GM12878 (cell line): Measurements from ENCODE around the gene KCTD16. TPM values are rescaled to one million over a fixed set of nuclear protein-coding genes. Genes with fewer than 3 reads are reported as not detected.

Source experiments
- ATAC-seq: fragments of 200-7000 bp; cut with Tn5 transposase; 3 replicates; pipeline ENCODE4 v1.9.1; 2020; ENCODE audit warnings: mild to moderate bottlenecking, moderate library complexity
- BruUV-seq: library from RNA; stranded (reverse); fragments of 400-500 nt; replicated peaks from 2 replicates; lab custom pipeline; 2021; lab: Mats Ljungman, UMichigan
- CTCF ChIA-PET: fragments of 300-600 bp; sonication (Branson Sonifier 250); formaldehyde crosslinking; extraction: SDS; loops from one replicate; lab custom pipeline; 2021; ENCODE audit warnings: inconsistent platforms; lab: Yijun Ruan, JAX
- POLR2A ChIA-PET: fragments of 350-600 bp; formaldehyde crosslinking; extraction: SDS; loops from one replicate; lab custom pipeline; 2021; ENCODE audit warnings: inconsistent platforms; lab: Charles Lee
- RAD21 ChIA-PET: fragments of 300-600 bp; sonication (Branson Sonifier 250); formaldehyde crosslinking; loops from one replicate; lab custom pipeline; 2023; ENCODE audit warnings: antibody characterized with exemption; ENCODE audit not compliant: unreplicated experiment; lab: Charles Lee
- SMC1A ChIA-PET: fragments of 300-600 bp; sonication (Branson Sonifier 250); formaldehyde crosslinking; loops from one replicate; lab custom pipeline; 2023; ENCODE audit not compliant: unreplicated experiment, uncharacterized antibody; lab: Charles Lee
- DNase-seq: peaks from one replicate; pipeline ENCODE4 v3.0.0-alpha.2; 2011; ENCODE audit warnings: low read depth, low spot score
- FAIRE-seq: peaks from 3 replicates; lab custom pipeline; 2011; peaks lifted over from hg19 to GRCh38; lab: Jason Lieb, UNC
- H2AFZ ChIP-seq: 2 replicates; pipeline ENCODE4 v1.6.0; 2011; ENCODE audit warnings: low read depth, low read length, control low read depth; ENCODE audit not compliant: control insufficient read depth
- H3K27ac ChIP-seq: 2 replicates; pipeline ENCODE4 v1.5.1; 2011; ENCODE audit warnings: control low read depth; ENCODE audit not compliant: control insufficient read depth, insufficient read depth
- H3K27me3 ChIP-seq, 2 experiments: replicated peaks in 1 of 2; 2 replicates each; pipeline versions ENCODE4 v1.6.0 to v1.6.1; 2011; ENCODE audit warnings: low read length in 1 of 2; ENCODE audit not compliant: control insufficient read depth in 2 of 2, insufficient read depth in 2 of 2
- H3K36me3 ChIP-seq, 2 experiments: 2 replicates each; pipeline ENCODE4 v1.5.1; 2011; ENCODE audit warnings: low read length in 1 of 2; ENCODE audit not compliant: control insufficient read depth in 2 of 2, insufficient read depth in 2 of 2
- H3K4me1 ChIP-seq: 2 replicates; pipeline ENCODE4 v1.6.1; 2011; ENCODE audit warnings: mild to moderate bottlenecking, low read length, moderate library complexity, mixed read lengths; ENCODE audit not compliant: control insufficient read depth, insufficient read depth
- H3K4me2 ChIP-seq: 2 replicates; pipeline ENCODE4 v1.6.0; 2011; ENCODE audit warnings: control low read depth; ENCODE audit not compliant: control insufficient read depth, insufficient read depth
- H3K4me3 ChIP-seq: fragments of 200-600 bp; sonication (generic); 2 replicates; pipeline ENCODE4 v1.5.1; 2016
- H3K79me2 ChIP-seq: 2 replicates; pipeline ENCODE4 v1.6.0; 2011; ENCODE audit warnings: low read length; ENCODE audit not compliant: control insufficient read depth, insufficient read depth
- H3K9ac ChIP-seq: 2 replicates; pipeline ENCODE4 v1.8.0; 2011; ENCODE audit warnings: low read length, control low read depth, mixed read lengths; ENCODE audit not compliant: control insufficient read depth, insufficient read depth
- H3K9me3 ChIP-seq: replicated peaks from 3 replicates; pipeline ENCODE4 v1.5.1; 2011; ENCODE audit warnings: mild to moderate bottlenecking, low read length; ENCODE audit not compliant: control insufficient read depth, insufficient read depth
- H4K20me1 ChIP-seq: 2 replicates; pipeline ENCODE4 v1.6.0; 2011; ENCODE audit not compliant: control insufficient read depth, insufficient read depth
- NBN ChIP-seq: fragments of 450-650 bp; IDR thresholded peaks from 2 replicates; pipeline ENCODE4 v1.6.1; 2016
- NFYA ChIP-seq: IDR thresholded peaks from 2 replicates; pipeline ENCODE4 v1.6.1; 2011; ENCODE audit warnings: low read depth, mild to moderate bottlenecking, low read length, improper control_type of control experiment, borderline replicate concordance
- NR2C2 ChIP-seq: IDR thresholded peaks from 2 replicates; pipeline ENCODE4 v1.6.1; 2011; ENCODE audit warnings: borderline replicate concordance, low read depth; ENCODE audit not compliant: control insufficient read depth, insufficient read length
- NRF1 ChIP-seq: conservative IDR thresholded peaks from 2 replicates; pipeline ENCODE4 v1.6.1; 2011; ENCODE audit warnings: mild to moderate bottlenecking, low read depth, low read length, improper control_type of control experiment
- POLR2AphosphoS2 ChIP-seq: IDR thresholded peaks from 2 replicates; pipeline ENCODE4 v1.6.1; 2011; ENCODE audit warnings: low read depth, mild to moderate bottlenecking, low read length, improper control_type of control experiment, moderate library complexity
- RAD21 ChIP-seq: IDR thresholded peaks from 2 replicates; pipeline ENCODE4 v1.6.1; 2011; ENCODE audit warnings: mild to moderate bottlenecking, low read depth, low read length, moderate library complexity; ENCODE audit not compliant: insufficient read depth
- TAF1 ChIP-seq: IDR thresholded peaks from 2 replicates; pipeline ENCODE4 v1.6.1; 2011; ENCODE audit warnings: mild to moderate bottlenecking, low read depth, low read length, borderline replicate concordance
- ZNF217 ChIP-seq: fragments of 450-650 bp; IDR thresholded peaks from 2 replicates; pipeline ENCODE4 v1.6.1; 2017; ENCODE audit warnings: antibody characterized with exemption, mild to moderate bottlenecking
- WGBS: methylation state at CpG from one replicate; pipeline ENCODE4 v1.1.6; 2016; ENCODE audit warnings: low lambda C conversion rate; ENCODE audit not compliant: insufficient replicate concordance, insufficient coverage; ENCODE audit errors: missing lambda C conversion rate; 5-methylcytosine and 5-hydroxymethylcytosine counted together
- in situ Hi-C: fragments of 300-500 bp; cut with MboI; formaldehyde crosslinking; loops from 9 replicates; pipeline ENCODE4 v1.14.3; 2018; ENCODE audit warnings: mixed read lengths
- intact Hi-C: fragments of 100-400 bp; cut with micrococcal nuclease; formaldehyde crosslinking; loops from one replicate; pipeline ENCODE4 v1.14.2; 2022; ENCODE audit not compliant: unreplicated experiment
- polyA plus RNA-seq, 11 experiments: library from polyadenylated mRNA; depleted of rRNA in 4 of 11; unstranded in 6 of 11; stranded (reverse) in 5 of 11; fragments of >200 nt; fragmentation: Nextera tagmentation in 4 of 11; fragmentation: Illumina TruSeq in 1 of 11; extraction: Ambion mirVana in 4 of 11; extraction: Trizol in 1 of 11; gene quantifications; 1 replicate in 1 of 11; 2 replicates in 10 of 11; pipeline versions ENCODE4 v1.2.1 to v1.2.3, GENCODE V29; 2011 to 2016; ENCODE audit warnings: inconsistent platforms in 2 of 11, missing spikeins in 2 of 11, low read depth in 1 of 11
- total RNA-seq, 4 experiments: library from RNA; depleted of rRNA in 3 of 4; stranded (reverse); fragments of >200 nt in 3 of 4; fragmentation: Illumina TruSeq in 1 of 4; extraction: Trizol in 1 of 4; gene quantifications; 2 replicates each; pipeline versions ENCODE4 v1.2.1 to v1.2.3, GENCODE V29; 2013 to 2021
- TF ChIP-seq, protein P1 (sequence below): fragments of 450-650 bp; IDR thresholded peaks from 2 replicates; pipeline ENCODE4 v1.6.1; 2017; ENCODE audit warnings: low read depth, mild to moderate bottlenecking, moderate library complexity
- TF ChIP-seq, protein P2 (sequence below): IDR thresholded peaks from 2 replicates; pipeline ENCODE4 v1.6.1; 2011; ENCODE audit warnings: low read depth, low read length, improper control_type of control experiment, borderline replicate concordance

Gene KCTD16
- total and polyA plus RNA-seq, 10 of the 15 experiments (the other 5 are each of a cell fraction or from before 2014, with no cell fraction given): 0.03 to 0.10 (median 0.06) TPM; not detected in 3

DNA sequence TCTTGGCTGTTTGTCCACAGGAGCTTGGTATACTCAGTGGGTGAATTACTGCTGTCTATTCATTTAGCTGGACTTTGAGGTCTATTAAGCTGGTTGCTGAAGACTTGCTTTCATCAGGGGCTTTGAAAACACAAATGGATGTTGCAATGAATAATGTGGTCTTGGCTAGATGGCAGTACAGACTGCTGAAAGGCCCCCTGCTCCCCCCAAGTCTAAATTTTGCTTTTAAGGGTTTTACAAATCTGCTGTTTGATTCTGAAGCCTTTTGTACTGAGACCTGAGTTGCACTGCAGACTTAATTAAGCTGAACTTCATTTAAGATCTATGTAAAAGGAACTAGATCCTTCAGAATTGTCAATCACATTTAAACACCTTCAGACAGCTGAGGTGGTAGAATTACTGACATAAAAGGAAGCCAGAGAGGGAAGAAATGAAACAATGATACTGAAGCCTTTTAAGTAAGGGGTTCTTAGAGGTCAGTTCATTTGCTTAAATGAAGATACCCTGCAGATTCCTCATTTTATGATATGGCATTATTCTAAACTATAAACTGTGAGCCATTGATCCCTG, 37.3 kb downstream of the KCTD16 start:
- Histone ChIP-seq H3K36me3 (no peaks in the 10 kb centered on the region), H3K9me3 (no peaks in the 10 kb centered on the region), H3K4me3 (no peak overlapping the region), H3K9ac (no peak overlapping the region), H2AFZ (no peak overlapping the region), H3K27me3 (peaks cover 3 to 11% of the 10 kb centered on the region in 2 experiments), H3K27ac (no peak overlapping the region), H3K4me1 (no peaks in the 10 kb centered on the region), H3K79me2 (no peaks in the 10 kb centered on the region), H3K4me2 (no peak overlapping the region), H4K20me1 (no peaks in the 10 kb centered on the region)
- ATAC-seq (no peak), FAIRE-seq (no peak), DNase-seq (no peak)
- in situ Hi-C loops (loop anchor here (10.0 kb wide), 1 partner anchor 1027 kb away; no protein-coding TSS in a partner anchor), intact Hi-C loops (loop anchor here (10.0 kb wide), 2 partner anchors 897 to 1847 kb away; no protein-coding TSS in a partner anchor)
- ChIA-PET CTCF (interaction anchor here (0.6 to 1.3 kb wide), 6 partner anchors 18 to 1319 kb away, joined by 3 to 5 read pairs (median 4); no protein-coding TSS in a partner anchor), SMC1A (interaction anchor here (0.8 to 2.3 kb wide), 3 partner anchors 21 to 1031 kb away, joined by 3 to 10 read pairs (median 3); no protein-coding TSS in a partner anchor), POLR2A (no interaction called here), RAD21 (interaction anchor here (1.0 kb wide), 1 partner anchor 1030 kb away, joined by 3 read pairs; no protein-coding TSS in a partner anchor)
- TF ChIP-seq ZNF217: no peak
- TF ChIP-seq RAD21: 0 out of 2 replicates have a peak, but pooled peaks have one; percentile 17
- no peak for TF ChIP-seq NRF1
- no peak for TF ChIP-seq POLR2AphosphoS2
- no peak for TF ChIP-seq NR2C2
- BruUV-seq: no TSS peak

DNA sequence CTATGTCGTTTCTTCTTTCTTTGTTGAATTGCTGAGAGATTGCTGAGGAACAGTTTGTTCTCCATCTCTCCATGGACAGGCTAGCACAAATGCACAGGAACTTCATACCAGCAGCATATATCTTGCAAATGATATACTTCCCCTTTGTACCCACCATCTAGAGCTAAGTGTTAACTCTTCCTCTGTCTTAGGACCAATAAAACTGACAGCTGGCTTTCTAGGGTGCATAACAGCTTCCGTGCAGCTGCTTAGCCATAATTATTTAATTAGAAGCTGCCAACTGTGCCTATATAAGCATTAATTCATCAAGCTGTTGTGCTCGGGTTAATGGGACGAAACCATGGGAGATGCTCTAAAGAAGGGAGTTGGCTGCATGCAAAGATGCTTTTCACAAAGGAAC, 38.7 kb downstream of the KCTD16 start:
- WGBS: 43% methylated on average over 4 of the region's 4 CpGs
- H3K4me2 ChIP-seq: no peak overlapping the region
- H4K20me1 ChIP-seq: no peaks in the 10 kb centered on the region
- H3K4me3 ChIP-seq: no peak overlapping the region
- ATAC-seq: no peak
- no peaks in the 10 kb centered on the region for H3K36me3 ChIP-seq
- H3K4me1 ChIP-seq: no peaks in the 10 kb centered on the region
- BruUV-seq: no TSS peak
- in situ Hi-C loops: loop anchor here (10.0 kb wide), 1 partner anchor 1025 kb away; no protein-coding TSS in a partner anchor
- no peak overlapping the region for H3K9ac ChIP-seq
- ChIA-PET POLR2A (no interaction called here), RAD21 (no interaction called here), CTCF (interaction anchor here (1.0 to 1.3 kb wide), 3 partner anchors 9 to 1027 kb away, joined by 3 to 5 read pairs (median 4); no protein-coding TSS in a partner anchor), SMC1A (no interaction called here)
- no peak overlapping the region for H2AFZ ChIP-seq
- H3K27ac ChIP-seq: no peak overlapping the region
- H3K27me3 ChIP-seq: peaks cover 3 to 11% of the 10 kb centered on the region in 2 experiments
- H3K79me2 ChIP-seq: no peaks in the 10 kb centered on the region
- DNase-seq: no peak
- FAIRE-seq: no peak
- H3K9me3 ChIP-seq: no peaks in the 10 kb centered on the region
- intact Hi-C loops: loop anchor here (10.0 kb wide), 2 partner anchors 895 to 1845 kb away; no protein-coding TSS in a partner anchor
- TF ChIP-seq, protein P1, sequence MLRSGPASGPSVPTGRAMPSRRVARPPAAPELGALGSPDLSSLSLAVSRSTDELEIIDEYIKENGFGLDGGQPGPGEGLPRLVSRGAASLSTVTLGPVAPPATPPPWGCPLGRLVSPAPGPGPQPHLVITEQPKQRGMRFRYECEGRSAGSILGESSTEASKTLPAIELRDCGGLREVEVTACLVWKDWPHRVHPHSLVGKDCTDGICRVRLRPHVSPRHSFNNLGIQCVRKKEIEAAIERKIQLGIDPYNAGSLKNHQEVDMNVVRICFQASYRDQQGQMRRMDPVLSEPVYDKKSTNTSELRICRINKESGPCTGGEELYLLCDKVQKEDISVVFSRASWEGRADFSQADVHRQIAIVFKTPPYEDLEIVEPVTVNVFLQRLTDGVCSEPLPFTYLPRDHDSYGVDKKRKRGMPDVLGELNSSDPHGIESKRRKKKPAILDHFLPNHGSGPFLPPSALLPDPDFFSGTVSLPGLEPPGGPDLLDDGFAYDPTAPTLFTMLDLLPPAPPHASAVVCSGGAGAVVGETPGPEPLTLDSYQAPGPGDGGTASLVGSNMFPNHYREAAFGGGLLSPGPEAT: no peak
- TF ChIP-seq NFYA (no peak), TAF1 (no peak), NBN (no peak)
- TF ChIP-seq, protein P2, sequence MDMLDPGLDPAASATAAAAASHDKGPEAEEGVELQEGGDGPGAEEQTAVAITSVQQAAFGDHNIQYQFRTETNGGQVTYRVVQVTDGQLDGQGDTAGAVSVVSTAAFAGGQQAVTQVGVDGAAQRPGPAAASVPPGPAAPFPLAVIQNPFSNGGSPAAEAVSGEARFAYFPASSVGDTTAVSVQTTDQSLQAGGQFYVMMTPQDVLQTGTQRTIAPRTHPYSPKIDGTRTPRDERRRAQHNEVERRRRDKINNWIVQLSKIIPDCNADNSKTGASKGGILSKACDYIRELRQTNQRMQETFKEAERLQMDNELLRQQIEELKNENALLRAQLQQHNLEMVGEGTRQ: no peak
